Neural cell (in vitro differentiated cells): Measurements from ENCODE around the gene HNRNPLL.

Experiments used
- EP300 ChIP-seq: fragments of 450-650 bp; conservative IDR thresholded peaks from 2 replicates; pipeline ENCODE4 v1.6.1; 2014; ENCODE audit warnings: antibody characterized with exemption, mild to moderate bottlenecking, moderate library complexity; ENCODE audit not compliant: poor library complexity, severe bottlenecking
- EZH2 ChIP-seq: fragments of 200-600, 300-800 bp; shearing (Covaris generic), sonication (generic); IDR thresholded peaks from 2 replicates; pipeline ENCODE4 v1.6.1; 2014; ENCODE audit warnings: antibody characterized with exemption, low read length, borderline replicate concordance, mild to moderate bottlenecking; ENCODE audit not compliant: insufficient read depth, poor library complexity, severe bottlenecking
- TF ChIP-seq, protein P1 (sequence below): IDR thresholded peaks from 2 replicates; pipeline ENCODE4 v1.6.1; 2012; ENCODE audit warnings: borderline replicate concordance
- TF ChIP-seq, protein P2 (sequence below): fragments of 450-650 bp; IDR thresholded peaks from 2 replicates; pipeline ENCODE4 v1.5.1; 2014; ENCODE audit warnings: antibody characterized with exemption, mild to moderate bottlenecking, moderate library complexity; ENCODE audit not compliant: poor library complexity, severe bottlenecking

DNA sequence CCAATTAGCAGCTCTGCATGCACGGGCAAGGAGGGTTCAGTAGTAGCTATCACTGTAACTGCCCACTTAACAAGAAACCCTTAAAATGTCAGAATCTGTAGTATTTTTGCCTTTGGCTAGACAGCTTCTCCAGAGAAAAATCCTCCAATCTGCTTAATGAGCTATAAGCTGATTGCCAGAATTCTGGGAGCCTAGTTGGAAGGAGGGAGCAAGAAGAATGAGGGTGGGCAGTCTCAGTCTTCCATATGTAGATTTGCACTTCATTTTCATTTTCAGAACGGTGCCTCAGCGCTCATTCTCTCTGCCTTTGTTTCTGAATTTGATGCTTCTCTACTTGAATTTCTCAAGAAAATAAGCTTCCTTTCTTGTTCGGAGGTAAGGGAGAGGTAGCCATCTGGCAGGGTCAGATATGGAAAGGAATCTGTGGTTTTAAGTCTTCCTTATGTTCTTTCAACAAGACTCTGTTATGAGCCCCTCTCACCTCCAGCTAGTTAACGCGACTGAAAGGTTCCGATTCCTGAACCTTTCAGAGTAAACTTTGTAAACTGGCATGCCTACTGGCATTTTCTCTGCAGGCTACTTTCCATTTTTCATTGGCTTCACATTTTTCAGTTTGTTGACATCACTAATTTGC is 53.5 kb downstream of the HNRNPLL start:
- TF ChIP-seq EP300 (no peak), EZH2 (no peak)
- TF ChIP-seq, protein P1, sequence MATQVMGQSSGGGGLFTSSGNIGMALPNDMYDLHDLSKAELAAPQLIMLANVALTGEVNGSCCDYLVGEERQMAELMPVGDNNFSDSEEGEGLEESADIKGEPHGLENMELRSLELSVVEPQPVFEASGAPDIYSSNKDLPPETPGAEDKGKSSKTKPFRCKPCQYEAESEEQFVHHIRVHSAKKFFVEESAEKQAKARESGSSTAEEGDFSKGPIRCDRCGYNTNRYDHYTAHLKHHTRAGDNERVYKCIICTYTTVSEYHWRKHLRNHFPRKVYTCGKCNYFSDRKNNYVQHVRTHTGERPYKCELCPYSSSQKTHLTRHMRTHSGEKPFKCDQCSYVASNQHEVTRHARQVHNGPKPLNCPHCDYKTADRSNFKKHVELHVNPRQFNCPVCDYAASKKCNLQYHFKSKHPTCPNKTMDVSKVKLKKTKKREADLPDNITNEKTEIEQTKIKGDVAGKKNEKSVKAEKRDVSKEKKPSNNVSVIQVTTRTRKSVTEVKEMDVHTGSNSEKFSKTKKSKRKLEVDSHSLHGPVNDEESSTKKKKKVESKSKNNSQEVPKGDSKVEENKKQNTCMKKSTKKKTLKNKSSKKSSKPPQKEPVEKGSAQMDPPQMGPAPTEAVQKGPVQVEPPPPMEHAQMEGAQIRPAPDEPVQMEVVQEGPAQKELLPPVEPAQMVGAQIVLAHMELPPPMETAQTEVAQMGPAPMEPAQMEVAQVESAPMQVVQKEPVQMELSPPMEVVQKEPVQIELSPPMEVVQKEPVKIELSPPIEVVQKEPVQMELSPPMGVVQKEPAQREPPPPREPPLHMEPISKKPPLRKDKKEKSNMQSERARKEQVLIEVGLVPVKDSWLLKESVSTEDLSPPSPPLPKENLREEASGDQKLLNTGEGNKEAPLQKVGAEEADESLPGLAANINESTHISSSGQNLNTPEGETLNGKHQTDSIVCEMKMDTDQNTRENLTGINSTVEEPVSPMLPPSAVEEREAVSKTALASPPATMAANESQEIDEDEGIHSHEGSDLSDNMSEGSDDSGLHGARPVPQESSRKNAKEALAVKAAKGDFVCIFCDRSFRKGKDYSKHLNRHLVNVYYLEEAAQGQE = no peak
- TF ChIP-seq, protein P2, sequence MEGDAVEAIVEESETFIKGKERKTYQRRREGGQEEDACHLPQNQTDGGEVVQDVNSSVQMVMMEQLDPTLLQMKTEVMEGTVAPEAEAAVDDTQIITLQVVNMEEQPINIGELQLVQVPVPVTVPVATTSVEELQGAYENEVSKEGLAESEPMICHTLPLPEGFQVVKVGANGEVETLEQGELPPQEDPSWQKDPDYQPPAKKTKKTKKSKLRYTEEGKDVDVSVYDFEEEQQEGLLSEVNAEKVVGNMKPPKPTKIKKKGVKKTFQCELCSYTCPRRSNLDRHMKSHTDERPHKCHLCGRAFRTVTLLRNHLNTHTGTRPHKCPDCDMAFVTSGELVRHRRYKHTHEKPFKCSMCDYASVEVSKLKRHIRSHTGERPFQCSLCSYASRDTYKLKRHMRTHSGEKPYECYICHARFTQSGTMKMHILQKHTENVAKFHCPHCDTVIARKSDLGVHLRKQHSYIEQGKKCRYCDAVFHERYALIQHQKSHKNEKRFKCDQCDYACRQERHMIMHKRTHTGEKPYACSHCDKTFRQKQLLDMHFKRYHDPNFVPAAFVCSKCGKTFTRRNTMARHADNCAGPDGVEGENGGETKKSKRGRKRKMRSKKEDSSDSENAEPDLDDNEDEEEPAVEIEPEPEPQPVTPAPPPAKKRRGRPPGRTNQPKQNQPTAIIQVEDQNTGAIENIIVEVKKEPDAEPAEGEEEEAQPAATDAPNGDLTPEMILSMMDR = no peak
